Karpas-422 (cell line): ENCODE data around the gene EEF2K. TPM values are rescaled to one million over a fixed set of nuclear protein-coding genes. Genes with fewer than 3 reads are reported as not detected.

ENCODE experiments used
- DNase-seq: peaks from one replicate; pipeline ENCODE4 v3.0.0-alpha.2; 2015
- H2AFZ ChIP-seq: fragments of 200-600 bp; sonication (generic); 2 replicates; pipeline ENCODE4 v1.6.1; 2014; ENCODE audit warnings: antibody characterized with exemption, low read length, mixed read lengths
- H3K27ac ChIP-seq: fragments of 200-600 bp; sonication (generic); 2 replicates; pipeline ENCODE4 v1.5.1; 2014; ENCODE audit warnings: mild to moderate bottlenecking, low read length, moderate library complexity
- H3K27me3 ChIP-seq: fragments of 200-600 bp; sonication (generic); 2 replicates; pipeline ENCODE4 v1.6.1; 2014; ENCODE audit warnings: low read length, mixed read lengths
- H3K36me3 ChIP-seq: fragments of 200-600 bp; sonication (generic); 2 replicates; pipeline ENCODE4 v1.6.1; 2014; ENCODE audit warnings: low read length, mixed read lengths; ENCODE audit not compliant: insufficient read depth
- H3K4me1 ChIP-seq: fragments of 200-600 bp; sonication (generic); 2 replicates; pipeline ENCODE4 v1.6.1; 2014; ENCODE audit warnings: mild to moderate bottlenecking, low read length, mixed read lengths
- H3K4me2 ChIP-seq: fragments of 200-600 bp; sonication (generic); 2 replicates; pipeline ENCODE4 v1.6.1; 2014; ENCODE audit warnings: low read length, low read depth, mild to moderate bottlenecking; ENCODE audit not compliant: poor library complexity, severe bottlenecking
- H3K4me3 ChIP-seq: fragments of 200-600 bp; sonication (generic); 2 replicates; pipeline ENCODE4 v1.5.1; 2014; ENCODE audit warnings: mild to moderate bottlenecking, antibody characterized with exemption, low read length, mixed read lengths
- H3K79me2 ChIP-seq: fragments of 200-600 bp; sonication (generic); 2 replicates; pipeline ENCODE4 v1.6.1; 2014; ENCODE audit warnings: mild to moderate bottlenecking, low read length, mixed read lengths
- H3K9ac ChIP-seq: fragments of 200-600 bp; sonication (generic); 2 replicates; pipeline ENCODE4 v1.6.0; 2014; ENCODE audit warnings: low read length
- H3K9me2 ChIP-seq: fragments of 200-600 bp; sonication (generic), shearing (Covaris generic); replicated peaks from 2 replicates; pipeline ENCODE4 v1.6.0; 2014; ENCODE audit warnings: mild to moderate bottlenecking, low read length, moderate library complexity; ENCODE audit not compliant: insufficient read depth
- H3K9me3 ChIP-seq: fragments of 300-700, 200-600 bp; sonication (generic); 2 replicates; pipeline ENCODE4 v1.6.1; 2014; ENCODE audit warnings: low read length, mixed read lengths
- H4K20me1 ChIP-seq: fragments of 200-600 bp; sonication (generic); 2 replicates; pipeline ENCODE4 v1.6.1; 2014; ENCODE audit warnings: mild to moderate bottlenecking, antibody characterized with exemption, low read length, low read depth; ENCODE audit not compliant: insufficient read depth
- total RNA-seq: library from RNA; depleted of rRNA; stranded (reverse); fragments of >200 nt; shearing (Covaris generic); gene quantifications from 2 replicates; pipeline ENCODE4 v1.2.3, GENCODE V29; 2014; ENCODE audit warnings: low replicate concordance

Gene EEF2K
- total RNA-seq, 1 experiment from 2014 or later: 16.0 TPM

GRCh38 chr16:22219389-22220068 lies 13.5 kb downstream of the EEF2K start:
- Histone ChIP-seq H3K79me2 (peaks cover 83% of the 10 kb centered on the region), H3K36me3 (peaks cover 7% of the 10 kb centered on the region; the same call in 1 of the 2 replicates), H2AFZ (no peak overlapping the region), H3K27me3 (no peaks in the 10 kb centered on the region), H3K27ac (no peak overlapping the region), H3K4me2 (no peak overlapping the region), H3K9ac (no peak overlapping the region), H3K9me3 (no peaks in the 10 kb centered on the region), H4K20me1 (no peaks in the 10 kb centered on the region), H3K9me2 (no peaks in the 10 kb centered on the region), H3K4me1 (peaks cover 21% of the 10 kb centered on the region), H3K4me3 (no peak overlapping the region)
- DNase-seq: no peak

GRCh38 chr16:22220069-22220440 lies 14.0 kb downstream of the EEF2K start:
- H3K36me3 ChIP-seq: peaks cover 1% of the 10 kb centered on the region; the same call in 1 of the 2 replicates
- H3K4me3 ChIP-seq: no peak overlapping the region
- no peak overlapping the region for H2AFZ ChIP-seq
- H3K9me2 ChIP-seq: no peaks in the 10 kb centered on the region
- H3K9ac ChIP-seq: no peak overlapping the region
- peaks cover 21% of the 10 kb centered on the region for H3K4me1 ChIP-seq
- no peak for DNase-seq
- no peaks in the 10 kb centered on the region for H3K27me3 ChIP-seq
- H3K4me2 ChIP-seq: no peak overlapping the region
- no peaks in the 10 kb centered on the region for H4K20me1 ChIP-seq
- no peaks in the 10 kb centered on the region for H3K9me3 ChIP-seq
- peaks cover 81% of the 10 kb centered on the region for H3K79me2 ChIP-seq
- H3K27ac ChIP-seq: no peak overlapping the region

GRCh38 chr16:22220714-22221113 lies 14.6 kb downstream of the EEF2K start:
- H3K9me2 ChIP-seq: no peaks in the 10 kb centered on the region
- H3K9ac ChIP-seq: no peak overlapping the region
- H3K27me3 ChIP-seq: no peaks in the 10 kb centered on the region
- no peaks in the 10 kb centered on the region for H4K20me1 ChIP-seq
- peaks cover 81% of the 10 kb centered on the region for H3K79me2 ChIP-seq
- H2AFZ ChIP-seq: no peak overlapping the region
- H3K27ac ChIP-seq: no peak overlapping the region
- DNase-seq: no peak
- no peak overlapping the region for H3K4me3 ChIP-seq
- peaks cover 21% of the 10 kb centered on the region for H3K4me1 ChIP-seq
- H3K36me3 ChIP-seq: no peaks in the 10 kb centered on the region
- no peaks in the 10 kb centered on the region for H3K9me3 ChIP-seq
- no peak overlapping the region for H3K4me2 ChIP-seq

DNA sequence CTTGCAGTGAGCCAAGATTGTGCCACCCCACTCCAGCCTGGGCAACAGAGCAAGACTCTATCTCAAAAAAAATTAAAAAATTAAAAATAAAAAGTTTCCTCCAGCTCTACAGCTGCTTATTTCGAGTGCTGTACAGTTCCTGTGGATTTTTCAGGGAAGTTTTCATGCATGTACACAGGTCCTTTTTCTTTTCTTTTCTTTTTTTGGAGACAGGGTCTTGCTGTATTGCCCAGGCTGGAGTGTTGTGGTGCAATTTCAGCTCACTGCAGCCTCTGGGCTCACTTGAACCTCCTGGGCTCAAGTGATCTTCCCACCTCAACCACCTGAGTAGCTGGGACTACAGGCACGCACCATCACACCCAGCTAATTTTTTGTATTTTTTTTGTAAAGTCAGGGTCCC lies 15.9 kb downstream of the EEF2K start:
- H3K27ac ChIP-seq: no peak overlapping the region
- H3K4me2 ChIP-seq: no peak overlapping the region
- H4K20me1 ChIP-seq: no peaks in the 10 kb centered on the region
- peaks cover 71% of the 10 kb centered on the region for H3K79me2 ChIP-seq
- H3K36me3 ChIP-seq: no peaks in the 10 kb centered on the region
- H3K4me1 ChIP-seq: peaks cover 11% of the 10 kb centered on the region
- H3K27me3 ChIP-seq: no peaks in the 10 kb centered on the region
- DNase-seq: no peak
- no peak overlapping the region for H3K4me3 ChIP-seq
- H3K9me3 ChIP-seq: no peaks in the 10 kb centered on the region
- H3K9ac ChIP-seq: no peak overlapping the region
- no peak overlapping the region for H2AFZ ChIP-seq
- no peaks in the 10 kb centered on the region for H3K9me2 ChIP-seq

DNA sequence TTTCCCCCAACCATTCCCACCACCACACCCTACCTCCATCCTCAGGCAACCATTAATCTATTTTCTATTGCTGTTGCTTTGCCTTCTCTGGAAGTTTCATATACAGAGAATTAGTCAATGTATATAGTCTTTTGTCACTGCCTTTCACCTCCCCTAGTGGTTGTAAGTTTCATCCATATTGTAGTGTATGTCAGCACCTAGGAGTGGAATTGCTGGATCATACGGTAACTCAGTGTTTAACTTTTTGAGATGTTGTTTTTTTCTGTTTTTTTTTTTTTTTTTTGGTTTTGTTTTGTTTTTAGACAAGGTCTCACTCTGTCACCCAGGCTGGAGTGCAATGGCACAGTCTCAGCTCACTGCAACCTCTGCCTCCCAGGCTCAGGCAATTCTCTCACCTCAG lies 16.9 kb downstream of the EEF2K start:
- no peak overlapping the region for H2AFZ ChIP-seq
- no peak overlapping the region for H3K4me2 ChIP-seq
- H3K9me2 ChIP-seq: no peaks in the 10 kb centered on the region
- no peak overlapping the region for H3K27ac ChIP-seq
- no peak for DNase-seq
- H3K27me3 ChIP-seq: no peaks in the 10 kb centered on the region
- no peaks in the 10 kb centered on the region for H3K36me3 ChIP-seq
- no peak overlapping the region for H3K4me3 ChIP-seq
- H3K79me2 ChIP-seq: peaks cover 64% of the 10 kb centered on the region
- H3K9ac ChIP-seq: no peak overlapping the region
- no peaks in the 10 kb centered on the region for H3K9me3 ChIP-seq
- H3K4me1 ChIP-seq: peaks cover 5% of the 10 kb centered on the region
- no peaks in the 10 kb centered on the region for H4K20me1 ChIP-seq

DNA sequence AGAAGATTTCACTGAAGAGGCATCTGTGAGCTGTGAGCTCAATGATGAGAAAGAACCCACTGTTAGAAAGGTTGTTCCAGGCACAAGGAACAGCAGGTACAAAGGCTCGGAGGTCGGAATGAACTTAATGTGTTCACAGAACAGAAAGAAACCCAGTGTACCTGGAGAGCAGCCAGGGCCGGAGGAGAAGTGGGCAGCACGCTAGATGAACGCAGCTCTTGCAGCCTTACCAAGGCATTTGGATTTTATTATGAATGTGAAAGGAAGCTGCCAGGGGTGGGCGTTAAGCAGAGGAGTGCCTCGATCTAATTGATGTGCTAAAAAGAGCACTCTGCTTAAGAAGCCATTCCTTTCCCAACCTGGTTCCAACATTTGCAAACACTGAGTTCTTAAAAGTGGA lies 19.0 kb downstream of the EEF2K start:
- no peak for DNase-seq
- H3K4me1 ChIP-seq: no peaks in the 10 kb centered on the region
- no peaks in the 10 kb centered on the region for H3K9me3 ChIP-seq
- no peaks in the 10 kb centered on the region for H3K36me3 ChIP-seq
- no peak overlapping the region for H2AFZ ChIP-seq
- no peak overlapping the region for H3K4me2 ChIP-seq
- H3K27me3 ChIP-seq: no peaks in the 10 kb centered on the region
- H3K4me3 ChIP-seq: no peak overlapping the region
- H3K27ac ChIP-seq: no peak overlapping the region
- H3K79me2 ChIP-seq: peaks cover 45% of the 10 kb centered on the region
- H4K20me1 ChIP-seq: no peaks in the 10 kb centered on the region
- no peak overlapping the region for H3K9ac ChIP-seq
- no peaks in the 10 kb centered on the region for H3K9me2 ChIP-seq

GRCh38 chr16:22229889-22230288 lies 23.8 kb downstream of the EEF2K start:
- no peaks in the 10 kb centered on the region for H4K20me1 ChIP-seq
- H3K4me1 ChIP-seq: no peaks in the 10 kb centered on the region
- H2AFZ ChIP-seq: no peak overlapping the region
- H3K4me2 ChIP-seq: no peak overlapping the region
- H3K79me2 ChIP-seq: peaks cover 23% of the 10 kb centered on the region
- no peak overlapping the region for H3K27ac ChIP-seq
- H3K9ac ChIP-seq: no peak overlapping the region
- no peaks in the 10 kb centered on the region; the same call in 1 of the 2 replicates for H3K36me3 ChIP-seq
- no peak for DNase-seq
- no peak overlapping the region for H3K4me3 ChIP-seq
- H3K9me2 ChIP-seq: no peaks in the 10 kb centered on the region
- no peaks in the 10 kb centered on the region for H3K9me3 ChIP-seq
- H3K27me3 ChIP-seq: no peaks in the 10 kb centered on the region

- DNase-seq: no peak
- no peaks in the 10 kb centered on the region for H3K4me1 ChIP-seq
- H3K36me3 ChIP-seq: peaks cover 4% of the 10 kb centered on the region; the same call in 1 of the 2 replicates
- H3K4me3 ChIP-seq: no peak overlapping the region
- no peak overlapping the region for H3K4me2 ChIP-seq
- no peaks in the 10 kb centered on the region for H3K9me3 ChIP-seq
- H3K79me2 ChIP-seq: peaks cover 27% of the 10 kb centered on the region
- H3K9me2 ChIP-seq: no peaks in the 10 kb centered on the region
- no peak overlapping the region for H3K9ac ChIP-seq
- no peak overlapping the region for H2AFZ ChIP-seq
- H3K27me3 ChIP-seq: no peaks in the 10 kb centered on the region
- no peaks in the 10 kb centered on the region for H4K20me1 ChIP-seq
- no peak overlapping the region for H3K27ac ChIP-seq
Observed at GRCh38 chr16:22232277-22233036, 26.4 kb downstream of the EEF2K start.
